GM12801 (cell line): Measurements from ENCODE around the gene BIRC3.

Source experiments
- TF ChIP-seq, protein P1 (sequence below): IDR thresholded peaks from one replicate; pipeline ENCODE4 v1.5.1; 2011; ENCODE audit warnings: control low read depth; ENCODE audit not compliant: insufficient read length; ENCODE audit errors: extremely low read depth

Gene BIRC3

DNA sequence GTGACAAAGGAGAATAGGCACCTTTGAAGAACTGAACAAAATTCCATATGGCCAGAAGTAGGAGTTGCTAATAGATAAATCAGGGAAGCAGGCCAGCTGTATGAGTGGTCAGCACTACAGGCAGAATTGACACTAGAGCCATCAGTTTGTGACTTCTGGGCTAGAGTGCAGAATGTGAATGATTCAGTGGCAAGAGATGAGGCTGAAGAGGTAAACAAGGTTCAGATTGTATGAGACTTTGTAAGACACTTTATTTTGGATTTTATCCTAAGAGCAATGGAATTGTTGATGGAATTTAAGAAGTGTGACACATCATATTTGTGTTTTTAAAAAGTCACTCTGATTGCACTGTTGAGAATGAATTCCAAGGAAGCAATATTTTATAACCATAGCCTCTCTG is 12.9 kb downstream of the BIRC3 start:
- TF ChIP-seq, protein P1, sequence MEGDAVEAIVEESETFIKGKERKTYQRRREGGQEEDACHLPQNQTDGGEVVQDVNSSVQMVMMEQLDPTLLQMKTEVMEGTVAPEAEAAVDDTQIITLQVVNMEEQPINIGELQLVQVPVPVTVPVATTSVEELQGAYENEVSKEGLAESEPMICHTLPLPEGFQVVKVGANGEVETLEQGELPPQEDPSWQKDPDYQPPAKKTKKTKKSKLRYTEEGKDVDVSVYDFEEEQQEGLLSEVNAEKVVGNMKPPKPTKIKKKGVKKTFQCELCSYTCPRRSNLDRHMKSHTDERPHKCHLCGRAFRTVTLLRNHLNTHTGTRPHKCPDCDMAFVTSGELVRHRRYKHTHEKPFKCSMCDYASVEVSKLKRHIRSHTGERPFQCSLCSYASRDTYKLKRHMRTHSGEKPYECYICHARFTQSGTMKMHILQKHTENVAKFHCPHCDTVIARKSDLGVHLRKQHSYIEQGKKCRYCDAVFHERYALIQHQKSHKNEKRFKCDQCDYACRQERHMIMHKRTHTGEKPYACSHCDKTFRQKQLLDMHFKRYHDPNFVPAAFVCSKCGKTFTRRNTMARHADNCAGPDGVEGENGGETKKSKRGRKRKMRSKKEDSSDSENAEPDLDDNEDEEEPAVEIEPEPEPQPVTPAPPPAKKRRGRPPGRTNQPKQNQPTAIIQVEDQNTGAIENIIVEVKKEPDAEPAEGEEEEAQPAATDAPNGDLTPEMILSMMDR, result no peak

GRCh38 chr11:102331341-102331740 is 14.1 kb downstream of the BIRC3 start:
- TF ChIP-seq, protein P1, result no peak

DNA sequence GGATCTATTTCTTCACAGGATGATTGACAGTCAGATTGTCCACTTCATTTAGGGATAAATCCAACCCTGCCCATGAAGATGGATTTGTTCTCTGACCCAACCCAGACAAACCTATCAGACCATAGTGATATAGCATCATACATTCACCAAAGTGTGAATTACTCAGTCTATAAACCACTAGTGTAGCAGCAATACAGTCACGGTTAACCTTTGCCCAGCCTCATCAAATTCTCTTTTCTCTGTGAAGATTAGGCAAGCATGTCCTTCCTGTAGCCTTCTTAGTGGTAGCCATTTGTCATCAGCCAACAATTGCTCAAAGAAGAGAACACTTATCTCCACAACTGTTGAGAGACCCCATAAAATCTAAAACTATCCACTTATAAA is 15.3 kb downstream of the BIRC3 start:
- TF ChIP-seq, protein P1, result no peak

DNA sequence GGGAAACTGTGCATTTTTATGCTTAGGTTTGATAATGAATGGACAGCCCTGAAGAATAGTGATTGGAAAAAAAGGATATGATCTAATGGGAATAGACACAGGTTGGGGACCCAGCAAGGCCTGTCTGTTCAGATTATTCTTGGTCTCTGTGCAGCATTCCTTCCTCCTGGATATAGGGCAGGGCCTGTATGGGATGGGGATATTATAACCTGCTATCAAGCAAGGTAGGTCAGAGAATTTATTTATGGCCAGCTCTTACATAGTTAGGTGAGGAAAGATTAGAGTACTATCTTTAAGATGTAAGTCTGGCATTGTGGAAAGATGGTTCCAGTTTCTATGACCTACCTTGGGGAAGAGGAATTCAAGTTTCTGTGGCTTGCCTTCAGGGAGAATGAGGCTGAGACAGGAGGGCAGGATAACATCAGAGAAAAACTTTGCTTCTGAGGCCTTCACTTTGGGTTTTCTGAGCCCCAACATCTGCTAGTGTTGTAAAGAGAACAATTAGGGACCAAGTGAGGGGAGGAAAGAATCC is 21.3 kb downstream of the BIRC3 start:
- TF ChIP-seq, protein P1, result no peak

- TF ChIP-seq, protein P1, result peak; percentile 59
Measured at GRCh38 chr11:102341844-102342318, 24.6 kb downstream of the BIRC3 start.

GRCh38 chr11:102343809-102344208 is 26.5 kb downstream of the BIRC3 start:
- TF ChIP-seq, protein P1, result no peak

DNA sequence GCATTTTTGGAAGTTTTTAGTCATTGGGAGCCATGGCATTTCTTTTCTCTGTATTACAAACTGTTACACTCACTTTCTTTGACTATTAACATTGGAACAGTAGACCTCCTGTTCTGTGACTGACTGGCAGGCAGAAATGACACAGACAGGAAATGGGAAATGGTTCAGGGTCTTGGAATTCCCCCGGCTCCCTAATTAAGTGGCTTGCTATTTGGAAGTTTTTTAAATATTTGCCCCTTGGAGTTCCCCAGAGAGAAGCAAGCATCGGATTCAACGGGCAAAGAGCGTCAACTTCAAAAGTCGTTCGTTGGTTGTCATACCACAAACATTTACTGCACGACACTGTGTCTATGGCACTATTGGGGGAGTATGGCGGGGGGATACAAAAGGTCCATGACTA is 28.6 kb downstream of the BIRC3 start:
- TF ChIP-seq, protein P1, result no peak

DNA sequence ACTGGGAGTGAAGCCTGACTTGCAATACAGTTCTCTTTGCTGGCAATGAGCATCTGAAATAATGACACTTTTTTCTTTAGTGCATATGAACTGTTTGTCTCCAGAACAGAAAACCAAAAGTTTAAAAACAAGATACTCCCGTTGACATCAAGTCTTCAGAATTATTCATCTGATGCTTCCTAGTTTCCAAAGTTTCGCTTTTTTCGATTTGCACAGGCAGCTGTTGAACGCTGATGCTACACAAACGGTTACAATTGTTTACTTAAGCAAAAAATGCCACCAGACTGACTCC is 29.1 kb downstream of the BIRC3 start:
- TF ChIP-seq, protein P1, result no peak
